ENCODE data around the gene GOLGA6L7. TPM values are rescaled to one million over a fixed set of nuclear protein-coding genes. Genes with fewer than 3 reads are reported as not detected.

Gene GOLGA6L7
- total and polyA plus RNA-seq, 9 of the 15 experiments (the other 6 are each of a cell fraction or from before 2014, with no cell fraction given) = 0.11 to 0.14 (median 0.11) TPM; not detected in 6

DNA sequence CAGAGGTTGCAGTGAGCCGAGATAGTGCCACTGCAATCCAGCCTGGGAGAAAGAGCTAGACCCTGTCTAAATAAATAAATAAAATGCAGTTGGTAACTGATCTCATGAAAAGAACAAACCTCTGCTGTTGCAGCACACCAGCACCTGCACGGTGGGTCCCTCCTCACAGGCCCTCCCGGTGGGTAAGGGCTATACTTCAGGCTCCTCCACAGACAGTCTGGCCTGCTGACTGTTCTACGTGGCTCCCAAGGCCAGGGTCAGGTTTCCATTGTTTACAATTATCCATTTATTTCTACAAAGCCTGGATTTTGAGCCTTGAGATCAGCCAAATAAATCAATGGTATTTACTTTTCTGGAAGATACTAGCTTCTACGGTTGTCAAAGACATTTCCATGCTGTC, 32.2 kb upstream of the GOLGA6L7 start:
- no peaks in the 10 kb centered on the region for H3K9me1 ChIP-seq (ENCODE audit: control insufficient read depth, insufficient read depth, low read length)
- DNase-seq (ENCODE audit: extremely low read depth in 1 of 4, low spot score in 3 of 4) (no peak), ATAC-seq (no peak), FAIRE-seq (no peak)
- H3K4me2 ChIP-seq (ENCODE audit: insufficient read depth, low read length) = no peak overlapping the region
- H3K27ac ChIP-seq (ENCODE audit: extremely low read depth, low read depth, low read length) = no peak overlapping the region
- ChIA-PET CTCF (ENCODE audit: low intra/inter-chr PET ratio) (no interaction called here), POLR2A (interaction anchor here (0.9 kb wide), 1 partner anchor 15 kb away, joined by 3 read pairs; no protein-coding TSS in a partner anchor)
- 0 out of 2 replicates have a peak overlapping the region, but pooled peaks have one; percentile 8 for H2AFZ ChIP-seq (ENCODE audit: low read depth, low read length)
- no peaks in the 10 kb centered on the region; the same call in 2 of the 3 replicates for H3K79me2 ChIP-seq (ENCODE audit: control insufficient read depth, insufficient read depth, low read length)
- H3K9me3 ChIP-seq (replicated peaks; ENCODE audit: control insufficient read depth, insufficient read depth, low read depth, low read length) = no peaks in the 10 kb centered on the region
- no peaks in the 10 kb centered on the region for H4K20me1 ChIP-seq (replicated peaks; ENCODE audit: control insufficient read depth, insufficient read depth, low read length)
- no peaks in the 10 kb centered on the region for H3K27me3 ChIP-seq (ENCODE audit: control insufficient read depth in 2 of 2, insufficient read depth in 2 of 2, low read length in 2 of 2)
- intact Hi-C loops (cut with micrococcal nuclease) = no loop called here
- H3K36me3 ChIP-seq (ENCODE audit: control insufficient read depth, insufficient read depth, low read length) = no peaks in the 10 kb centered on the region
- no TSS peak for BruUV-seq (replicated peaks)
- peaks cover 0 to 17% of the 10 kb centered on the region in 2 experiments; a peak in 2 of 5 replicates for H3K4me1 ChIP-seq (replicated peaks in 1 of 2; ENCODE audit: control insufficient read depth in 2 of 2, insufficient read depth in 2 of 2, low read length in 2 of 2)
- no peak overlapping the region for H3K4me3 ChIP-seq
- 75% methylated on average over 5 of the region's 5 CpGs for WGBS (ENCODE audit: insufficient coverage, low coverage, missing lambda C conversion rate)
- in situ Hi-C loops (cut with MboI) = no loop called here
- H3K9ac ChIP-seq (ENCODE audit: insufficient read depth in 1 of 2, low read depth in 2 of 2, low read length in 2 of 2) = no peak overlapping the region
- TF ChIP-seq, protein P1, sequence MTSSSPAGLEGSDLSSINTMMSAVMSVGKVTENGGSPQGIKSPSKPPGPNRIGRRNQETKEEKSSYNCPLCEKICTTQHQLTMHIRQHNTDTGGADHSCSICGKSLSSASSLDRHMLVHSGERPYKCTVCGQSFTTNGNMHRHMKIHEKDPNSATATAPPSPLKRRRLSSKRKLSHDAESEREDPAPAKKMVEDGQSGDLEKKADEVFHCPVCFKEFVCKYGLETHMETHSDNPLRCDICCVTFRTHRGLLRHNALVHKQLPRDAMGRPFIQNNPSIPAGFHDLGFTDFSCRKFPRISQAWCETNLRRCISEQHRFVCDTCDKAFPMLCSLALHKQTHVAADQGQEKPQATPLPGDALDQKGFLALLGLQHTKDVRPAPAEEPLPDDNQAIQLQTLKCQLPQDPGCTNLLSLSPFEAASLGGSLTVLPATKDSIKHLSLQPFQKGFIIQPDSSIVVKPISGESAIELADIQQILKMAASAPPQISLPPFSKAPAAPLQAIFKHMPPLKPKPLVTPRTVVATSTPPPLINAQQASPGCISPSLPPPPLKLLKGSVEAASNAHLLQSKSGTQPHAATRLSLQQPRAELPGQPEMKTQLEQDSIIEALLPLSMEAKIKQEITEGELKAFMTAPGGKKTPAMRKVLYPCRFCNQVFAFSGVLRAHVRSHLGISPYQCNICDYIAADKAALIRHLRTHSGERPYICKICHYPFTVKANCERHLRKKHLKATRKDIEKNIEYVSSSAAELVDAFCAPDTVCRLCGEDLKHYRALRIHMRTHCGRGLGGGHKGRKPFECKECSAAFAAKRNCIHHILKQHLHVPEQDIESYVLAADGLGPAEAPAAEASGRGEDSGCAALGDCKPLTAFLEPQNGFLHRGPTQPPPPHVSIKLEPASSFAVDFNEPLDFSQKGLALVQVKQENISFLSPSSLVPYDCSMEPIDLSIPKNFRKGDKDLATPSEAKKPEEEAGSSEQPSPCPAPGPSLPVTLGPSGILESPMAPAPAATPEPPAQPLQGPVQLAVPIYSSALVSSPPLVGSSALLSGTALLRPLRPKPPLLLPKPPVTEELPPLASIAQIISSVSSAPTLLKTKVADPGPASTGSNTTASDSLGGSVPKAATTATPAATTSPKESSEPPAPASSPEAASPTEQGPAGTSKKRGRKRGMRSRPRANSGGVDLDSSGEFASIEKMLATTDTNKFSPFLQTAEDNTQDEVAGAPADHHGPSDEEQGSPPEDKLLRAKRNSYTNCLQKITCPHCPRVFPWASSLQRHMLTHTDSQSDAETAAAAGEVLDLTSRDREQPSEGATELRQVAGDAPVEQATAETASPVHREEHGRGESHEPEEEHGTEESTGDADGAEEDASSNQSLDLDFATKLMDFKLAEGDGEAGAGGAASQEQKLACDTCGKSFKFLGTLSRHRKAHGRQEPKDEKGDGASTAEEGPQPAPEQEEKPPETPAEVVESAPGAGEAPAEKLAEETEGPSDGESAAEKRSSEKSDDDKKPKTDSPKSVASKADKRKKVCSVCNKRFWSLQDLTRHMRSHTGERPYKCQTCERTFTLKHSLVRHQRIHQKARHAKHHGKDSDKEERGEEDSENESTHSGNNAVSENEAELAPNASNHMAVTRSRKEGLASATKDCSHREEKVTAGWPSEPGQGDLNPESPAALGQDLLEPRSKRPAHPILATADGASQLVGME (CRISPR knock-in tag; IDR thresholded peaks at IDR 0.05) = no peak
- TF ChIP-seq BACH1 (tag; IDR thresholded peaks at IDR 0.05) = no peak
- TF ChIP-seq ELF2 (CRISPR knock-in tag; IDR thresholded peaks at IDR 0.05) = no peak
- no peak for TF ChIP-seq ZNF586 (CRISPR knock-in tag; conservative IDR thresholded peaks at IDR 0.05)
- TF ChIP-seq FOXK1 (CRISPR knock-in tag; IDR thresholded peaks at IDR 0.05; ENCODE audit: borderline replicate concordance) = no peak
- no peak for TF ChIP-seq ZNF778 (CRISPR knock-in tag; IDR thresholded peaks at IDR 0.05)
- TF ChIP-seq ZNF316 (IDR thresholded peaks at IDR 0.05) = no peak
- TF ChIP-seq, protein P2, sequence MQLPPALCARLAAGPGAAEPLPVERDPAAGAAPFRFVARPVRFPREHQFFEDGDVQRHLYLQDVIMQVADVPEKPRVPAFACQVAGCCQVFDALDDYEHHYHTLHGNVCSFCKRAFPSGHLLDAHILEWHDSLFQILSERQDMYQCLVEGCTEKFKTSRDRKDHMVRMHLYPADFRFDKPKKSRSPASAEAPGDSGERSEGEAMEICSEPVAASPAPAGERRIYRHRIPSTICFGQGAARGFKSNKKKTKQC (CRISPR knock-in tag; IDR thresholded peaks at IDR 0.05) = no peak
- no peak for TF ChIP-seq NCOA6 (IDR thresholded peaks at IDR 0.05)
- TF ChIP-seq, protein P3, sequence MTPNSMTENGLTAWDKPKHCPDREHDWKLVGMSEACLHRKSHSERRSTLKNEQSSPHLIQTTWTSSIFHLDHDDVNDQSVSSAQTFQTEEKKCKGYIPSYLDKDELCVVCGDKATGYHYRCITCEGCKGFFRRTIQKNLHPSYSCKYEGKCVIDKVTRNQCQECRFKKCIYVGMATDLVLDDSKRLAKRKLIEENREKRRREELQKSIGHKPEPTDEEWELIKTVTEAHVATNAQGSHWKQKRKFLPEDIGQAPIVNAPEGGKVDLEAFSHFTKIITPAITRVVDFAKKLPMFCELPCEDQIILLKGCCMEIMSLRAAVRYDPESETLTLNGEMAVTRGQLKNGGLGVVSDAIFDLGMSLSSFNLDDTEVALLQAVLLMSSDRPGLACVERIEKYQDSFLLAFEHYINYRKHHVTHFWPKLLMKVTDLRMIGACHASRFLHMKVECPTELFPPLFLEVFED (CRISPR knock-in tag; conservative IDR thresholded peaks at IDR 0.05) = no peak
- TF ChIP-seq NCOA1 (IDR thresholded peaks at IDR 0.05; ENCODE audit: low read depth) = no peak
- no peak for TF ChIP-seq MEIS2 (IDR thresholded peaks at IDR 0.05; ENCODE audit: partially characterized antibody)
- no peak for TF ChIP-seq ZNF124 (CRISPR knock-in tag; IDR thresholded peaks at IDR 0.05)
- TF ChIP-seq, protein P4, sequence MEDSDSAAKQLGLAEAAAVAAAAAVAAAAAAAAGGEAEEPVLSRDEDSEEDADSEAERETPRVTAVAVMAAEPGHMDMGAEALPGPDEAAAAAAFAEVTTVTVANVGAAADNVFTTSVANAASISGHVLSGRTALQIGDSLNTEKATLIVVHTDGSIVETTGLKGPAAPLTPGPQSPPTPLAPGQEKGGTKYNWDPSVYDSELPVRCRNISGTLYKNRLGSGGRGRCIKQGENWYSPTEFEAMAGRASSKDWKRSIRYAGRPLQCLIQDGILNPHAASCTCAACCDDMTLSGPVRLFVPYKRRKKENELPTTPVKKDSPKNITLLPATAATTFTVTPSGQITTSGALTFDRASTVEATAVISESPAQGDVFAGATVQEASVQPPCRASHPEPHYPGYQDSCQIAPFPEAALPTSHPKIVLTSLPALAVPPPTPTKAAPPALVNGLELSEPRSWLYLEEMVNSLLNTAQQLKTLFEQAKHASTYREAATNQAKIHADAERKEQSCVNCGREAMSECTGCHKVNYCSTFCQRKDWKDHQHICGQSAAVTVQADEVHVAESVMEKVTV (CRISPR knock-in tag; IDR thresholded peaks at IDR 0.05) = no peak

Measured in K562 (cell line).